ENCODE data around the gene RASA3. TPM values are rescaled to one million over a fixed set of nuclear protein-coding genes. Genes with fewer than 3 reads are reported as not detected.
"Not testable (repeated sequence)": the region's sequence is repeated elsewhere in the genome, so short reads cannot be mapped to it uniquely, and the experiment has no call there.

Gene RASA3
- total RNA-seq, 3 donors from 2014 or later (not counting 1 experiment from before 2014, with no cell fraction given), result 252 to 277 (median 274) TPM

GRCh38 chr13:114151565-114152284, 19.3 kb upstream of the RASA3 start:
- no peaks in the 10 kb centered on the region for H3K36me3 ChIP-seq (ENCODE audit: control insufficient read depth, insufficient read depth, low read length)
- no peak overlapping the region for H3K27ac ChIP-seq (ENCODE audit: low read length)
- H3K4me3 ChIP-seq (ENCODE audit: low read length), result no peak overlapping the region
- no peaks in the 10 kb centered on the region for H3K9me3 ChIP-seq (ENCODE audit: control insufficient read depth, insufficient read depth, low read length)
- no peak for ATAC-seq
- H3K27me3 Mint-ChIP-seq (ENCODE audit: low read depth in 2 of 2), result no peaks in the 10 kb centered on the region
- H3K4me1 Mint-ChIP-seq, result peaks cover 74 to 78% of the 10 kb centered on the region in 2 donors
- intact Hi-C loops (cut with micrococcal nuclease), result no loop called here
- peak overlapping the region; percentile 89 to 99 for H3K27ac Mint-ChIP-seq
- 87% methylated on average over 26 of the region's 28 CpGs for WGBS (ENCODE audit: insufficient coverage)
- no peaks in the 10 kb centered on the region for H3K36me3 Mint-ChIP-seq
- TF ChIP-seq CTCF (IDR thresholded peaks at IDR 0.05), result no peak
- no peak overlapping the region for H3K4me3 Mint-ChIP-seq
- H3K9me3 Mint-ChIP-seq, result peaks cover 4% of the 10 kb centered on the region in 2 donors
- DNase-seq, result peak in 1 of 2 donors; percentile 77
- H3K27me3 ChIP-seq (ENCODE audit: control insufficient read depth, insufficient read depth, low read length), result no peaks in the 10 kb centered on the region
- H3K4me1 ChIP-seq (ENCODE audit: control insufficient read depth, insufficient read depth, low read length), result peaks cover 87% of the 10 kb centered on the region

- no peaks in the 10 kb centered on the region for H3K36me3 ChIP-seq (ENCODE audit: control insufficient read depth, insufficient read depth, low read length)
- Mint-ChIP-seq H3K4me3 (peak overlapping the region; percentile 51), H3K27ac (peak overlapping the region; percentile 89 to 99), H3K4me1 (peaks cover 72 to 77% of the 10 kb centered on the region in 2 donors), H3K9me3 (peaks cover 4% of the 10 kb centered on the region in 2 donors), H3K27me3 (ENCODE audit: low read depth in 2 of 2) (no peaks in the 10 kb centered on the region), H3K36me3 (no peaks in the 10 kb centered on the region)
- peaks cover 89% of the 10 kb centered on the region for H3K4me1 ChIP-seq (ENCODE audit: control insufficient read depth, insufficient read depth, low read length)
- WGBS (ENCODE audit: insufficient coverage), result 77% methylated on average over 10 of the region's 10 CpGs
- no peaks in the 10 kb centered on the region for H3K27me3 ChIP-seq (ENCODE audit: control insufficient read depth, insufficient read depth, low read length)
- no peak for ATAC-seq
- no peak overlapping the region for H3K27ac ChIP-seq (ENCODE audit: low read length)
- no peaks in the 10 kb centered on the region for H3K9me3 ChIP-seq (ENCODE audit: control insufficient read depth, insufficient read depth, low read length)
- intact Hi-C loops (cut with micrococcal nuclease), result no loop called here
- no peak overlapping the region for H3K4me3 ChIP-seq (ENCODE audit: low read length)
- DNase-seq, result peak in 1 of 2 donors; percentile 57
- no peak for TF ChIP-seq CTCF (IDR thresholded peaks at IDR 0.05)
Measured at GRCh38 chr13:114151031-114151430, 18.6 kb upstream of the RASA3 start.

- H3K4me1 Mint-ChIP-seq, result peaks cover 72 to 86% of the 10 kb centered on the region in 2 donors
- ATAC-seq (no peak), DNase-seq (peak in 1 of 2 donors; percentile 28)
- Histone ChIP-seq H3K36me3 (ENCODE audit: control insufficient read depth, insufficient read depth, low read length) (no peaks in the 10 kb centered on the region), H3K4me1 (ENCODE audit: control insufficient read depth, insufficient read depth, low read length) (peaks cover 95% of the 10 kb centered on the region), H3K4me3 (ENCODE audit: low read length) (no peak overlapping the region), H3K27me3 (ENCODE audit: control insufficient read depth, insufficient read depth, low read length) (no peaks in the 10 kb centered on the region), H3K27ac (ENCODE audit: low read length) (no peak overlapping the region), H3K9me3 (ENCODE audit: control insufficient read depth, insufficient read depth, low read length) (no peaks in the 10 kb centered on the region)
- H3K9me3 Mint-ChIP-seq, result peaks cover 4% of the 10 kb centered on the region in 2 donors
- peak overlapping the region; percentile 92 for H3K4me3 Mint-ChIP-seq
- intact Hi-C loops (cut with micrococcal nuclease), result loop anchor here (2.0 kb wide), 1 partner anchor 273 kb away; no protein-coding TSS in a partner anchor
- 92% methylated on average over 11 of the region's 12 CpGs for WGBS (ENCODE audit: insufficient coverage)
- peak overlapping the region; percentile 89 to 99 for H3K27ac Mint-ChIP-seq
- H3K36me3 Mint-ChIP-seq, result no peaks in the 10 kb centered on the region
- H3K27me3 Mint-ChIP-seq (ENCODE audit: low read depth in 2 of 2), result no peaks in the 10 kb centered on the region
- no peak for TF ChIP-seq CTCF (IDR thresholded peaks at IDR 0.05)
Measured at GRCh38 chr13:114149774-114150740, 17.6 kb upstream of the RASA3 start.

- Histone ChIP-seq H3K4me1 (ENCODE audit: control insufficient read depth, insufficient read depth, low read length) (peaks cover 97% of the 10 kb centered on the region), H3K27ac (ENCODE audit: low read length) (peak overlapping the region; percentile 89)
- H3K4me1 Mint-ChIP-seq, result peaks cover 63 to 86% of the 10 kb centered on the region in 2 donors
- not testable (repeated sequence) for H3K36me3 ChIP-seq (ENCODE audit: control insufficient read depth, insufficient read depth, low read length); ATAC-seq; H3K36me3 Mint-ChIP-seq; H3K27me3 Mint-ChIP-seq (ENCODE audit: low read depth in 2 of 2); H3K9me3 ChIP-seq (ENCODE audit: control insufficient read depth, insufficient read depth, low read length); H3K9me3 Mint-ChIP-seq; DNase-seq; H3K27me3 ChIP-seq (ENCODE audit: control insufficient read depth, insufficient read depth, low read length); H3K4me3 ChIP-seq (ENCODE audit: low read length)
- intact Hi-C loops (cut with micrococcal nuclease), result loop anchor here (1.0 to 2.0 kb wide), 2 partner anchors 20 to 272 kb away; no protein-coding TSS in a partner anchor
- H3K27ac Mint-ChIP-seq, result peak overlapping the region; percentile 89 to 99
- H3K4me3 Mint-ChIP-seq, result peak overlapping the region; percentile 92
- 80% methylated on average over 19 of the region's 19 CpGs for WGBS (ENCODE audit: insufficient coverage)
Measured at GRCh38 chr13:114148886-114149285, 16.5 kb upstream of the RASA3 start.

Measured in natural killer cell (primary cell).